Measurements from ENCODE around the gene RPP40. TPM values are rescaled to one million over a fixed set of nuclear protein-coding genes. Genes with fewer than 3 reads are reported as not detected.

The RPP40 gene
- total and polyA plus RNA-seq, 9 of the 15 experiments (the other 6 are each of a cell fraction or from before 2014, with no cell fraction given) = 22.6 to 114 (median 39.0) TPM

DNA sequence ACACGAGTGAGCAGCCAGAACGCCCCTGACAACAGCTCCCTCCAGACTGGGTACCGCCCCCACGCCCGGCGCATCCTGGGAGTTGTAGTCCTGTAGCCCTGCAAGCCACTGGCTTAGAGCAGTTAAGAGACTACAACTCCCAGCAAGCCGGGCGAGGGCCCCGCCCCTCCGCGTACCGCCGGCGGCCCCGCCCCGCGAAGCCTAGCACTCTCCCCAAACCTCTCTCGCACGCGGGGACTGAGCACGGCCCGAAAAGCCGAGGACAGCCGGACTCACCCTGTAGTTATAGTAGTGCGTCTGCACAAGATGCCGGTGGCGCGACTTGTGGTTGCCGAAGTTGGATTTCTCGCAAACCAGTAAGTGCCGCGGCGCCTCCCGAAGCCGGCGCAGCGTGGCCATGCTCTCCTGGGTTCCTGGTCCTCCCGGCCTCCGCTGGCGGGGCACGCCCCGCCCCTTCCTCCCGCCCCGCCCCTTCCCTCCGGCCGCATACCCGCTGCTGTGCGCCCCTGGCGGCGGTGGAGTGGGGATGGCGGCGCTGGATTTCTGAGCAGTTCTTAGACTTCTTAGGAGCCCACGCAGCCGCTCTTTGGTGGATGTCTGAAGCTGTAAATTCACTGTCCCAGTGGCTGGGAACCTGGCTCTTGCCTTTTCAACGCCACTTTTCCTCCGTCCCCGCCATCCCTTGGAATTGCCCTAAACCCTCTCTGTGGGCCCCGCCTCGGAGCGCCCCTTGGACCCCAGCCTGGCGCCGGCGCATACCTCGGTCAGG lies at the start of gene RPP40 (continued):
- no peak for TF ChIP-seq ZBTB8A (IDR thresholded peaks at IDR 0.05; ENCODE audit: partially characterized antibody)
- no peak for TF ChIP-seq ZNF274 (IDR thresholded peaks at IDR 0.05; ENCODE audit: borderline replicate concordance, low read depth, low read length)
- TF ChIP-seq POLR2AphosphoS5 (IDR thresholded peaks at IDR 0.05; ENCODE audit: control insufficient read depth, insufficient read depth, low read depth, low read length) = peak; percentile 68
- peak; percentile 76; the same call in 1 of the 2 replicates for TF ChIP-seq MXI1 (IDR thresholded peaks at IDR 0.05; ENCODE audit: low read depth, low read length)
- no peak for TF ChIP-seq TAF15 (IDR thresholded peaks at IDR 0.05; ENCODE audit: low read depth, low read length)
- TF ChIP-seq TAF7 (tag; IDR thresholded peaks at IDR 0.05) = no peak
- peak; percentile 89 for TF ChIP-seq TAF1 (IDR thresholded peaks at IDR 0.05; ENCODE audit: control insufficient read depth, extremely low read depth, insufficient read depth, low read length, severe bottlenecking)
- TF ChIP-seq, protein P1, sequence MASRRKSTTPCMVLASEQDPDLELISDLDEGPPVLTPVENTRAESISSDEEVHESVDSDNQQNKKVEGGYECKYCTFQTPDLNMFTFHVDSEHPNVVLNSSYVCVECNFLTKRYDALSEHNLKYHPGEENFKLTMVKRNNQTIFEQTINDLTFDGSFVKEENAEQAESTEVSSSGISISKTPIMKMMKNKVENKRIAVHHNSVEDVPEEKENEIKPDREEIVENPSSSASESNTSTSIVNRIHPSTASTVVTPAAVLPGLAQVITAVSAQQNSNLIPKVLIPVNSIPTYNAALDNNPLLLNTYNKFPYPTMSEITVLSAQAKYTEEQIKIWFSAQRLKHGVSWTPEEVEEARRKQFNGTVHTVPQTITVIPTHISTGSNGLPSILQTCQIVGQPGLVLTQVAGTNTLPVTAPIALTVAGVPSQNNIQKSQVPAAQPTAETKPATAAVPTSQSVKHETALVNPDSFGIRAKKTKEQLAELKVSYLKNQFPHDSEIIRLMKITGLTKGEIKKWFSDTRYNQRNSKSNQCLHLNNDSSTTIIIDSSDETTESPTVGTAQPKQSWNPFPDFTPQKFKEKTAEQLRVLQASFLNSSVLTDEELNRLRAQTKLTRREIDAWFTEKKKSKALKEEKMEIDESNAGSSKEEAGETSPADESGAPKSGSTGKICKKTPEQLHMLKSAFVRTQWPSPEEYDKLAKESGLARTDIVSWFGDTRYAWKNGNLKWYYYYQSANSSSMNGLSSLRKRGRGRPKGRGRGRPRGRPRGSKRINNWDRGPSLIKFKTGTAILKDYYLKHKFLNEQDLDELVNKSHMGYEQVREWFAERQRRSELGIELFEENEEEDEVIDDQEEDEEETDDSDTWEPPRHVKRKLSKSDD (conservative IDR thresholded peaks at IDR 0.05; ENCODE audit: low read length) = peak; percentile 49; the same call in 1 of the 2 replicates
- 0 out of 2 replicates have a peak, but pooled peaks have one; percentile 34 for TF ChIP-seq ZKSCAN1 (IDR thresholded peaks at IDR 0.05; ENCODE audit: low read depth, low read length)
- peak; percentile 51 to 96; a peak in 2 of 4 replicates for TF ChIP-seq TEAD1 (CRISPR knock-in tag; IDR thresholded peaks at IDR 0.05)
- TF ChIP-seq, protein P2, sequence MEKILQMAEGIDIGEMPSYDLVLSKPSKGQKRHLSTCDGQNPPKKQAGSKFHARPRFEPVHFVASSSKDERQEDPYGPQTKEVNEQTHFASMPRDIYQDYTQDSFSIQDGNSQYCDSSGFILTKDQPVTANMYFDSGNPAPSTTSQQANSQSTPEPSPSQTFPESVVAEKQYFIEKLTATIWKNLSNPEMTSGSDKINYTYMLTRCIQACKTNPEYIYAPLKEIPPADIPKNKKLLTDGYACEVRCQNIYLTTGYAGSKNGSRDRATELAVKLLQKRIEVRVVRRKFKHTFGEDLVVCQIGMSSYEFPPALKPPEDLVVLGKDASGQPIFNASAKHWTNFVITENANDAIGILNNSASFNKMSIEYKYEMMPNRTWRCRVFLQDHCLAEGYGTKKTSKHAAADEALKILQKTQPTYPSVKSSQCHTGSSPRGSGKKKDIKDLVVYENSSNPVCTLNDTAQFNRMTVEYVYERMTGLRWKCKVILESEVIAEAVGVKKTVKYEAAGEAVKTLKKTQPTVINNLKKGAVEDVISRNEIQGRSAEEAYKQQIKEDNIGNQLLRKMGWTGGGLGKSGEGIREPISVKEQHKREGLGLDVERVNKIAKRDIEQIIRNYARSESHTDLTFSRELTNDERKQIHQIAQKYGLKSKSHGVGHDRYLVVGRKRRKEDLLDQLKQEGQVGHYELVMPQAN (IDR thresholded peaks at IDR 0.05; ENCODE audit: borderline replicate concordance) = peak; percentile 99
- no peak; the same call in none of the 2 replicates for TF ChIP-seq FOSL1 (tag; conservative IDR thresholded peaks at IDR 0.05)
- peak; percentile 53; the same call in 1 of the 2 replicates for TF ChIP-seq JUN (IDR thresholded peaks at IDR 0.05; ENCODE audit: borderline replicate concordance, low read depth, low read length)
- peak; percentile 90; the same call in 1 of the 2 replicates for TF ChIP-seq JUN (CRISPR knock-in tag; IDR thresholded peaks at IDR 0.05; ENCODE audit: borderline replicate concordance)
- peak; percentile 28; the same call in 1 of the 2 replicates for TF ChIP-seq CHD2 (IDR thresholded peaks at IDR 0.05; ENCODE audit: low read depth, low read length)
- TF ChIP-seq, protein P3, sequence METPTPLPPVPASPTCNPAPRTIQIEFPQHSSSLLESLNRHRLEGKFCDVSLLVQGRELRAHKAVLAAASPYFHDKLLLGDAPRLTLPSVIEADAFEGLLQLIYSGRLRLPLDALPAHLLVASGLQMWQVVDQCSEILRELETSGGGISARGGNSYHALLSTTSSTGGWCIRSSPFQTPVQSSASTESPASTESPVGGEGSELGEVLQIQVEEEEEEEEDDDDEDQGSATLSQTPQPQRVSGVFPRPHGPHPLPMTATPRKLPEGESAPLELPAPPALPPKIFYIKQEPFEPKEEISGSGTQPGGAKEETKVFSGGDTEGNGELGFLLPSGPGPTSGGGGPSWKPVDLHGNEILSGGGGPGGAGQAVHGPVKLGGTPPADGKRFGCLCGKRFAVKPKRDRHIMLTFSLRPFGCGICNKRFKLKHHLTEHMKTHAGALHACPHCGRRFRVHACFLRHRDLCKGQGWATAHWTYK (CRISPR knock-in tag; IDR thresholded peaks at IDR 0.05) = no peak; the same call in 1 of the 2 replicates
- TF ChIP-seq, protein P4, sequence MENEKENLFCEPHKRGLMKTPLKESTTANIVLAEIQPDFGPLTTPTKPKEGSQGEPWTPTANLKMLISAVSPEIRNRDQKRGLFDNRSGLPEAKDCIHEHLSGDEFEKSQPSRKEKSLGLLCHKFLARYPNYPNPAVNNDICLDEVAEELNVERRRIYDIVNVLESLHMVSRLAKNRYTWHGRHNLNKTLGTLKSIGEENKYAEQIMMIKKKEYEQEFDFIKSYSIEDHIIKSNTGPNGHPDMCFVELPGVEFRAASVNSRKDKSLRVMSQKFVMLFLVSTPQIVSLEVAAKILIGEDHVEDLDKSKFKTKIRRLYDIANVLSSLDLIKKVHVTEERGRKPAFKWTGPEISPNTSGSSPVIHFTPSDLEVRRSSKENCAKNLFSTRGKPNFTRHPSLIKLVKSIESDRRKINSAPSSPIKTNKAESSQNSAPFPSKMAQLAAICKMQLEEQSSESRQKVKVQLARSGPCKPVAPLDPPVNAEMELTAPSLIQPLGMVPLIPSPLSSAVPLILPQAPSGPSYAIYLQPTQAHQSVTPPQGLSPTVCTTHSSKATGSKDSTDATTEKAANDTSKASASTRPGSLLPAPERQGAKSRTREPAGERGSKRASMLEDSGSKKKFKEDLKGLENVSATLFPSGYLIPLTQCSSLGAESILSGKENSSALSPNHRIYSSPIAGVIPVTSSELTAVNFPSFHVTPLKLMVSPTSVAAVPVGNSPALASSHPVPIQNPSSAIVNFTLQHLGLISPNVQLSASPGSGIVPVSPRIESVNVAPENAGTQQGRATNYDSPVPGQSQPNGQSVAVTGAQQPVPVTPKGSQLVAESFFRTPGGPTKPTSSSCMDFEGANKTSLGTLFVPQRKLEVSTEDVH (IDR thresholded peaks at IDR 0.05; ENCODE audit: low read depth, partially characterized antibody) = no peak

Data from K562 (cell line).